HCT116 (cell line): ENCODE measurements around the gene OTOG. TPM values are rescaled to one million over a fixed set of nuclear protein-coding genes. Genes with fewer than 3 reads are reported as not detected.

Source experiments
- ATAC-seq: fragments of 200-7000 bp; cut with Tn5 transposase; 2 replicates; pipeline ENCODE4 v1.9.1; 2020; ENCODE audit warnings: mild to moderate bottlenecking, moderate library complexity
- BruUV-seq: library from RNA; stranded (reverse); fragments of 400-500 nt; replicated peaks from 2 replicates; lab custom pipeline; 2021; lab: Mats Ljungman, UMichigan
- CTCF ChIA-PET: fragments of 300-600 bp; sonication (Branson Sonifier 250); formaldehyde crosslinking; loops from one replicate; lab custom pipeline; 2021; ENCODE audit warnings: antibody characterized with exemption; lab: Charles Lee
- POLR2A ChIA-PET: fragments of 300-600, 350-600 bp; sonication (Branson Sonifier 250); formaldehyde crosslinking; loops from one replicate; lab custom pipeline; 2021; ENCODE audit warnings: antibody characterized with exemption; lab: Charles Lee
- RAD21 ChIA-PET, 2 experiments: fragments of 300-600 bp; sonication (Branson Sonifier 250); formaldehyde crosslinking; loops; one replicate each; lab custom pipeline; 2023; ENCODE audit warnings: low total read pairs in 2 of 2; ENCODE audit not compliant: uncharacterized antibody in 2 of 2, unreplicated experiment in 2 of 2, low non-redundant PET in 1 of 2; lab: Charles Lee
- DNase-seq: peaks from one replicate; pipeline ENCODE4 v3.0.0-alpha.2; 2010; ENCODE audit warnings: low read depth, low spot score
- H2AFZ ChIP-seq: fragments of 200-600 bp; shearing (Covaris generic), sonication (generic); 2 replicates; pipeline ENCODE4 v1.6.1; 2017; ENCODE audit warnings: low read depth, mixed run types, mixed read lengths, antibody characterized with exemption, low read length; ENCODE audit not compliant: poor library complexity, severe bottlenecking
- H3K27ac ChIP-seq: 2 replicates; pipeline ENCODE4 v1.5.1; 2012; ENCODE audit warnings: low read depth, low read length
- H3K27me3 ChIP-seq: fragments of 200-600 bp; sonication (generic); 2 replicates; pipeline ENCODE4 v1.6.1; 2016; ENCODE audit warnings: mixed run types, low read length, mixed read lengths; ENCODE audit not compliant: insufficient read depth
- H3K36me3 ChIP-seq, 2 experiments: fragments of 200-500 bp in 1 of 2; fragments of 200-600 bp in 1 of 2; sonication (Bioruptor generic) in 1 of 2; sonication (generic) in 1 of 2; 2 replicates each; pipeline versions ENCODE4 v1.5.1 to v1.6.1; 2014 to 2016; ENCODE audit warnings: low read length in 2 of 2, inconsistent platforms in 1 of 2, mixed read lengths in 1 of 2, mixed run types in 1 of 2; ENCODE audit not compliant: insufficient read depth in 2 of 2, control insufficient read depth in 1 of 2
- H3K4me1 ChIP-seq, 2 experiments: fragments of 200-600 bp in 1 of 2; sonication (generic) in 1 of 2; 2 replicates each; pipeline versions ENCODE4 v1.5.1 to v1.6.1; 2012 to 2017; ENCODE audit warnings: low read length in 2 of 2, inconsistent platforms in 1 of 2, mild to moderate bottlenecking in 1 of 2, mixed read lengths in 1 of 2, mixed run types in 1 of 2, moderate library complexity in 1 of 2; ENCODE audit not compliant: insufficient read depth in 2 of 2, control insufficient read depth in 1 of 2
- H3K4me2 ChIP-seq: fragments of 200-600 bp; sonication (generic); 2 replicates; pipeline ENCODE4 v1.6.1; 2017; ENCODE audit warnings: mixed run types, low read length, mixed read lengths
- H3K4me3 ChIP-seq, 2 experiments: fragments of 200-600 bp in 1 of 2; sonication (generic) in 1 of 2; replicated peaks in 1 of 2; 2 replicates each; pipeline ENCODE4 v1.5.1; 2011 to 2016; ENCODE audit warnings: low read length in 2 of 2, control low read depth in 1 of 2, low read depth in 1 of 2, mild to moderate bottlenecking in 1 of 2, mixed read lengths in 1 of 2, mixed run types in 1 of 2
- H3K79me2 ChIP-seq: fragments of 200-600 bp; sonication (generic); 2 replicates; pipeline ENCODE4 v1.6.1; 2017; ENCODE audit warnings: mild to moderate bottlenecking, mixed run types, low read length, moderate library complexity, mixed read lengths; ENCODE audit not compliant: insufficient read depth
- H3K9ac ChIP-seq: fragments of 200-600 bp; sonication (generic); 2 replicates; pipeline ENCODE4 v1.6.1; 2016; ENCODE audit warnings: low read length, mixed read lengths
- H3K9me2 ChIP-seq: fragments of 200-600 bp; sonication (generic), shearing (Covaris generic); 2 replicates; pipeline ENCODE4 v1.6.1; 2017; ENCODE audit warnings: mixed run types, mild to moderate bottlenecking, moderate library complexity; ENCODE audit not compliant: insufficient read depth
- H3K9me3 ChIP-seq, 2 experiments: fragments of 200-500 bp in 1 of 2; fragments of 200-600 bp in 1 of 2; sonication (Bioruptor generic) in 1 of 2; sonication (generic) in 1 of 2; 2 replicates each; pipeline ENCODE4 v1.6.1; 2014 to 2017; ENCODE audit warnings: low read length in 2 of 2, mixed read lengths in 2 of 2, inconsistent platforms in 1 of 2, low read depth in 1 of 2, mild to moderate bottlenecking in 1 of 2, mixed run types in 1 of 2, moderate library complexity in 1 of 2; ENCODE audit not compliant: control insufficient read depth in 1 of 2, insufficient read depth in 1 of 2
- H4K20me1 ChIP-seq: fragments of 200-600 bp; sonication (generic), shearing (Covaris generic); 2 replicates; pipeline ENCODE4 v1.6.1; 2017; ENCODE audit warnings: mixed run types, mild to moderate bottlenecking, moderate library complexity; ENCODE audit not compliant: insufficient read depth
- CBX3 ChIP-seq: IDR thresholded peaks from 2 replicates; pipeline ENCODE4 v1.6.1; 2012; ENCODE audit warnings: low read depth
- EGR1 ChIP-seq: IDR thresholded peaks from 2 replicates; pipeline ENCODE4 v1.6.1; 2012; ENCODE audit warnings: low read depth
- ELF1 ChIP-seq: IDR thresholded peaks from 2 replicates; pipeline ENCODE4 v1.6.1; 2012; ENCODE audit warnings: low read depth, borderline replicate concordance
- FOSL1 ChIP-seq: IDR thresholded peaks from 2 replicates; pipeline ENCODE4 v1.6.1; 2012; ENCODE audit warnings: low read depth
- JUND ChIP-seq: IDR thresholded peaks from 2 replicates; pipeline ENCODE4 v1.6.1; 2012
- RAD21 ChIP-seq: IDR thresholded peaks from 2 replicates; pipeline ENCODE4 v1.6.1; 2012; ENCODE audit warnings: low read depth, mild to moderate bottlenecking
- SRF ChIP-seq: IDR thresholded peaks from 2 replicates; pipeline ENCODE4 v1.6.1; 2012; ENCODE audit warnings: low read depth
- ZBTB33 ChIP-seq: IDR thresholded peaks from 2 replicates; pipeline ENCODE4 v1.6.1; 2011; ENCODE audit warnings: mild to moderate bottlenecking, low read length, moderate library complexity; ENCODE audit not compliant: insufficient replicate concordance; ENCODE audit errors: extremely low read depth
- intact Hi-C: fragments of 100-400 bp; cut with micrococcal nuclease; formaldehyde crosslinking; loops from 2 replicates; pipeline ENCODE4 v1.10.0; 2022
- total RNA-seq: library from RNA; stranded (reverse); gene quantifications from one replicate; pipeline ENCODE4 v1.2.1, GENCODE V29; 2021; ENCODE audit not compliant: unreplicated experiment
- TF ChIP-seq, protein P1 (sequence below): IDR thresholded peaks from 2 replicates; pipeline ENCODE4 v1.6.1; 2012
- TF ChIP-seq, protein P2 (sequence below), 3 experiments: fragments of 200-600 bp in 1 of 3; sonication (generic) in 1 of 3; IDR thresholded peaks in 2 of 3; conservative IDR thresholded peaks in 1 of 3; 2 replicates each; pipeline ENCODE4 v1.5.1; 2012 to 2017; ENCODE audit warnings: low read depth in 2 of 3, low read length in 2 of 3, antibody characterized with exemption in 1 of 3, borderline replicate concordance in 1 of 3, control low read depth in 1 of 3, mild to moderate bottlenecking in 1 of 3, mixed read lengths in 1 of 3, mixed run types in 1 of 3, moderate library complexity in 1 of 3; ENCODE audit not compliant: insufficient read depth in 1 of 3

The OTOG gene
- total RNA-seq, 1 experiment from 2014 or later = 0.07 TPM

DNA sequence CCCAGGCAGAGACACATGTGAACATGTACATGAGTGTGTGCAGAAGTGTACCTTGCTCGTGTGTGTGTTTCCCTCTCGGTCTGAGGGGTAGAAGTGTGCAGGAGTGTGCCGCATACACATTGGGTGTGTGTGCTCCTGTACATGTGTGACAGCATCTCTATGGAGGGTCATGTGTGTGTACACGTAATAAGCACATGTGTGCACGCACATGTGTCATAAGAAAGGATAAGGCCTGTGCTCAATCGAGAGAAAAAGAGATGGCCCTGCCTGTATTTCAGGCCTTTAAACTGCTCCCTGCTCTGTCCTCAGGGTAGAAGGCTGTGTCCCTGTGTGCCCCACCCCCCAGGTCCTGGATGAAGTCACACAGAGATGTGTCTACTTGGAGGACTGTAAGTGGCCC is 61.8 kb downstream of the OTOG start:
- H3K79me2 ChIP-seq = no peaks in the 10 kb centered on the region
- POLR2A ChIA-PET = no interaction called here
- H4K20me1 ChIP-seq = no peaks in the 10 kb centered on the region
- BruUV-seq = no TSS peak
- H3K27ac ChIP-seq = no peak overlapping the region
- no peak overlapping the region for H3K4me3 ChIP-seq
- H3K4me1 ChIP-seq = no peaks in the 10 kb centered on the region
- RAD21 ChIA-PET = no interaction called here
- no peaks in the 10 kb centered on the region for H3K27me3 ChIP-seq
- TF ChIP-seq JUND (no peak), ZBTB33 (no peak), EGR1 (no peak), CBX3 (no peak), ELF1 (no peak), FOSL1 (no peak), SRF (no peak), RAD21 (no peak)
- TF ChIP-seq, protein P1, sequence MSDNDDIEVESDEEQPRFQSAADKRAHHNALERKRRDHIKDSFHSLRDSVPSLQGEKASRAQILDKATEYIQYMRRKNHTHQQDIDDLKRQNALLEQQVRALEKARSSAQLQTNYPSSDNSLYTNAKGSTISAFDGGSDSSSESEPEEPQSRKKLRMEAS = no peak
- TF ChIP-seq, protein P2, sequence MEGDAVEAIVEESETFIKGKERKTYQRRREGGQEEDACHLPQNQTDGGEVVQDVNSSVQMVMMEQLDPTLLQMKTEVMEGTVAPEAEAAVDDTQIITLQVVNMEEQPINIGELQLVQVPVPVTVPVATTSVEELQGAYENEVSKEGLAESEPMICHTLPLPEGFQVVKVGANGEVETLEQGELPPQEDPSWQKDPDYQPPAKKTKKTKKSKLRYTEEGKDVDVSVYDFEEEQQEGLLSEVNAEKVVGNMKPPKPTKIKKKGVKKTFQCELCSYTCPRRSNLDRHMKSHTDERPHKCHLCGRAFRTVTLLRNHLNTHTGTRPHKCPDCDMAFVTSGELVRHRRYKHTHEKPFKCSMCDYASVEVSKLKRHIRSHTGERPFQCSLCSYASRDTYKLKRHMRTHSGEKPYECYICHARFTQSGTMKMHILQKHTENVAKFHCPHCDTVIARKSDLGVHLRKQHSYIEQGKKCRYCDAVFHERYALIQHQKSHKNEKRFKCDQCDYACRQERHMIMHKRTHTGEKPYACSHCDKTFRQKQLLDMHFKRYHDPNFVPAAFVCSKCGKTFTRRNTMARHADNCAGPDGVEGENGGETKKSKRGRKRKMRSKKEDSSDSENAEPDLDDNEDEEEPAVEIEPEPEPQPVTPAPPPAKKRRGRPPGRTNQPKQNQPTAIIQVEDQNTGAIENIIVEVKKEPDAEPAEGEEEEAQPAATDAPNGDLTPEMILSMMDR (IDR thresholded peaks at IDR 0.05 in 2 of 3, conservative IDR thresholded peaks at IDR 0.05 in 1 of 3; ENCODE audit: borderline replicate concordance in 1 of 3, insufficient read depth in 1 of 3, low read depth in 2 of 3, low read length in 2 of 3) = no peak
- CTCF ChIA-PET = interaction anchor here (2.4 kb wide), 1 partner anchor 10 kb away, joined by 6 read pairs; no protein-coding TSS in a partner anchor
- H3K36me3 ChIP-seq = no peaks in the 10 kb centered on the region
- no peaks in the 10 kb centered on the region for H3K9me2 ChIP-seq
- no peaks in the 10 kb centered on the region for H3K9me3 ChIP-seq
- intact Hi-C loops = no loop called here
- no peak for ATAC-seq
- H3K4me2 ChIP-seq = no peak overlapping the region
- H3K9ac ChIP-seq = no peak overlapping the region
- no peak overlapping the region for H2AFZ ChIP-seq
- no peak for DNase-seq
